Jurkat, Clone E6-1 (cell line): ENCODE data around the gene PPTC7.
"Not testable (repeated sequence)": the region's sequence is repeated elsewhere in the genome, so short reads cannot be mapped to it uniquely, and the experiment has no call there.

Experiments
- DNase-seq: peaks from one replicate; pipeline ENCODE4 v3.0.0-alpha.2; 2011; ENCODE audit warnings: low read depth, low spot score
- H3K4me3 ChIP-seq: 2 replicates; pipeline ENCODE4 v1.5.1; 2011; ENCODE audit warnings: mild to moderate bottlenecking, low read length, control low read depth, moderate library complexity

The PPTC7 gene

GRCh38 chr12:110564471-110564991, 18.6 kb downstream of the PPTC7 start:
- DNase-seq, result no peak

GRCh38 chr12:110563702-110564470, 19.2 kb downstream of the PPTC7 start:
- no peak overlapping the region for H3K4me3 ChIP-seq
- DNase-seq, result no peak

More at GRCh38 chr12:110564471-110564991, 18.6 kb downstream of the PPTC7 start:
- H3K4me3 ChIP-seq, result no peak overlapping the region

GRCh38 chr12:110562386-110562785, 20.7 kb downstream of the PPTC7 start:
- DNase-seq, H3K4me3 ChIP-seq: not testable (repeated sequence)

- no peak overlapping the region for H3K4me3 ChIP-seq
- no peak for DNase-seq
These were observed 21.5 kb downstream of the PPTC7 start for GRCh38 chr12:110561471-110562201.

GRCh38 chr12:110560946-110561345, 22.2 kb downstream of the PPTC7 start:
- no peak for DNase-seq
- no peak overlapping the region for H3K4me3 ChIP-seq

- H3K4me3 ChIP-seq, result no peak overlapping the region
- no peak for DNase-seq
These were observed 23.1 kb downstream of the PPTC7 start for GRCh38 chr12:110560048-110560447.

- not testable (repeated sequence) for DNase-seq, H3K4me3 ChIP-seq
These were observed 24.2 kb downstream of the PPTC7 start for GRCh38 chr12:110558945-110559344.

- no peak overlapping the region for H3K4me3 ChIP-seq
These were observed 25.8 kb downstream of the PPTC7 start for GRCh38 chr12:110557300-110557699.

GRCh38 chr12:110556705-110557104, 26.4 kb downstream of the PPTC7 start:
- DNase-seq, result no peak

More at GRCh38 chr12:110557300-110557699, 25.8 kb downstream of the PPTC7 start:
- DNase-seq, result no peak

GRCh38 chr12:110555577-110556406, 27.3 kb downstream of the PPTC7 start:
- no peak overlapping the region for H3K4me3 ChIP-seq
- no peak for DNase-seq

More at GRCh38 chr12:110556705-110557104, 26.4 kb downstream of the PPTC7 start:
- H3K4me3 ChIP-seq, result no peak overlapping the region

GRCh38 chr12:110554184-110554583, 28.9 kb downstream of the PPTC7 start:
- no peak overlapping the region for H3K4me3 ChIP-seq
- no peak for DNase-seq

GRCh38 chr12:110550981-110551380, 32.1 kb downstream of the PPTC7 start:
- DNase-seq, result no peak
- no peak overlapping the region for H3K4me3 ChIP-seq

- no peak overlapping the region for H3K4me3 ChIP-seq
- DNase-seq, result no peak
These were observed 33.4 kb downstream of the PPTC7 start for GRCh38 chr12:110549716-110550115.

- H3K4me3 ChIP-seq, result no peak overlapping the region
- DNase-seq, result no peak
These were observed 34.4 kb downstream of the PPTC7 start for GRCh38 chr12:110548678-110549077.

GRCh38 chr12:110547090-110547489, 36.0 kb downstream of the PPTC7 start:
- no peak for DNase-seq
- H3K4me3 ChIP-seq, result no peak overlapping the region

GRCh38 chr12:110546339-110546738, 36.8 kb downstream of the PPTC7 start:
- no peak for DNase-seq
- H3K4me3 ChIP-seq, result no peak overlapping the region

GRCh38 chr12:110545812-110546211, 37.3 kb downstream of the PPTC7 start:
- no peak overlapping the region for H3K4me3 ChIP-seq
- DNase-seq, result no peak

GRCh38 chr12:110545259-110545658, 37.9 kb downstream of the PPTC7 start:
- not testable (repeated sequence) for DNase-seq, H3K4me3 ChIP-seq

- no peak overlapping the region for H3K4me3 ChIP-seq
These were observed 39.2 kb downstream of the PPTC7 start for GRCh38 chr12:110543965-110544364.

More at GRCh38 chr12:110543965-110544364, 39.2 kb downstream of the PPTC7 start:
- DNase-seq, result no peak
